Measurements from ENCODE around the gene MSLN. TPM values are rescaled to one million over a fixed set of nuclear protein-coding genes. Genes with fewer than 3 reads are reported as not detected.
"Not testable (repeated sequence)": the region's sequence is repeated elsewhere in the genome, so short reads cannot be mapped to it uniquely, and the experiment has no call there.

The MSLN gene
- polyA plus RNA-seq (2013) = 0.16 and 0.17 TPM in 2 replicates

GRCh38 chr16:760545-761343 is at the start of gene MSLN:
TSS of gene MSLN (plus strand) at chr16:760734. CDS start at chr16:762681, 1,947 bp downstream.
- Histone ChIP-seq H3K27ac (ENCODE audit: low read depth, low read length) (no peak within 1 kb of the TSS), H2BK12ac (ENCODE audit: low read length) (no peak within 1 kb of the TSS)
- no CpG with 5 or more reads among the region's 37 CpGs for WGBS (ENCODE audit: extremely low coverage, insufficient coverage, insufficient read length)

GRCh38 chr16:711084-711483 is 49.5 kb upstream of the MSLN start:
- H3K79me1 ChIP-seq (ENCODE audit: low read length) = peaks cover 2% of the 10 kb centered on the region
- no peak for DNase-seq
- H3K4me3 ChIP-seq (ENCODE audit: low read depth, low read length) = no peak overlapping the region
- no peak overlapping the region for H3K4ac ChIP-seq (ENCODE audit: low read depth, low read length)
- peaks cover 18 to 19% of the 10 kb centered on the region in 2 experiments for H3K4me1 ChIP-seq (ENCODE audit: control insufficient read depth in 1 of 2, insufficient read depth in 2 of 2, low read length in 2 of 2)
- H3K9ac ChIP-seq (ENCODE audit: low read length) = no peak overlapping the region
- H3K14ac ChIP-seq (ENCODE audit: low read length) = no peak overlapping the region
- no peak overlapping the region for H4K12ac ChIP-seq (ENCODE audit: low read depth, low read length)
- no CpG with 5 or more reads among the region's 12 CpGs for WGBS (ENCODE audit: extremely low coverage, insufficient coverage, insufficient read length)
- H4K8ac ChIP-seq (ENCODE audit: low read depth, low read length) = no peak overlapping the region
- no peak overlapping the region for H3K4me2 ChIP-seq (ENCODE audit: low read length)
- H3K27me3 ChIP-seq (ENCODE audit: insufficient read depth, low read length) = peaks cover 24% of the 10 kb centered on the region
- H4K91ac ChIP-seq (ENCODE audit: low read depth, low read length) = no peak overlapping the region
- no peak overlapping the region for H2BK120ac ChIP-seq (ENCODE audit: insufficient read depth, low read length, poor library complexity)
- H3K36me3 ChIP-seq (ENCODE audit: control insufficient read depth in 1 of 2, insufficient read depth in 2 of 2, low read length in 2 of 2) = no peaks in the 10 kb centered on the region
- H3K18ac ChIP-seq (ENCODE audit: low read length) = no peak overlapping the region
- H2AK5ac ChIP-seq (ENCODE audit: low read length) = no peak overlapping the region
- no peak overlapping the region for H2AFZ ChIP-seq (ENCODE audit: insufficient read depth, low read length, poor library complexity)
- no peak overlapping the region for H2BK5ac ChIP-seq (ENCODE audit: low read depth, low read length, poor library complexity)
- H2BK12ac ChIP-seq (ENCODE audit: low read length) = no peak overlapping the region
- no peak overlapping the region for H3K23ac ChIP-seq (ENCODE audit: low read length)
- peaks cover 12% of the 10 kb centered on the region for H3K9me3 ChIP-seq (ENCODE audit: insufficient read depth, low read depth, low read length)
- H3K27ac ChIP-seq (ENCODE audit: low read depth, low read length) = no peak overlapping the region
- H3K79me2 ChIP-seq (ENCODE audit: control insufficient read depth, insufficient read depth, low read length, poor library complexity) = no peaks in the 10 kb centered on the region

More at GRCh38 chr16:760545-761343, at the start of gene MSLN:
- Histone ChIP-seq H4K8ac (ENCODE audit: low read depth, low read length) (no peak within 1 kb of the TSS), H3K79me1 (ENCODE audit: low read length) (peaks cover 3% of the 10 kb centered on the region), H3K4ac (ENCODE audit: low read depth, low read length) (no peak within 1 kb of the TSS), H2AFZ (ENCODE audit: insufficient read depth, low read length, poor library complexity) (no peak within 1 kb of the TSS), H3K79me2 (ENCODE audit: control insufficient read depth, insufficient read depth, low read length, poor library complexity) (no peaks in the 10 kb centered on the region), H3K4me3 (ENCODE audit: low read depth, low read length) (peak within 1 kb of the TSS; percentile 16), H3K4me2 (ENCODE audit: low read length) (no peak within 1 kb of the TSS), H3K9ac (ENCODE audit: low read length) (no peak within 1 kb of the TSS), H4K12ac (ENCODE audit: low read depth, low read length) (no peak within 1 kb of the TSS), H2AK5ac (ENCODE audit: low read length) (no peak within 1 kb of the TSS), H3K14ac (ENCODE audit: low read length) (no peak within 1 kb of the TSS), H3K9me3 (ENCODE audit: insufficient read depth, low read depth, low read length) (peaks cover 5% of the 10 kb centered on the region), H3K27me3 (ENCODE audit: insufficient read depth, low read length) (no peaks in the 10 kb centered on the region), H3K36me3 (ENCODE audit: control insufficient read depth in 1 of 2, insufficient read depth in 2 of 2, low read length in 2 of 2) (no peaks in the 10 kb centered on the region), H3K18ac (ENCODE audit: low read length) (no peak within 1 kb of the TSS), H3K23ac (ENCODE audit: low read length) (no peak within 1 kb of the TSS), H2BK5ac (ENCODE audit: low read depth, low read length, poor library complexity) (no peak within 1 kb of the TSS), H2BK120ac (ENCODE audit: insufficient read depth, low read length, poor library complexity) (no peak within 1 kb of the TSS), H4K91ac (ENCODE audit: low read depth, low read length) (no peak within 1 kb of the TSS), H3K4me1 (ENCODE audit: control insufficient read depth in 1 of 2, insufficient read depth in 2 of 2, low read length in 2 of 2) (peaks cover 12% of the 10 kb centered on the region in 2 experiments)
- no peak for DNase-seq

- H3K4me3 ChIP-seq (ENCODE audit: low read depth, low read length) = no peak overlapping the region
- H4K8ac ChIP-seq (ENCODE audit: low read depth, low read length) = no peak overlapping the region
- H3K4ac ChIP-seq (ENCODE audit: low read depth, low read length) = no peak overlapping the region
- no peak overlapping the region for H4K91ac ChIP-seq (ENCODE audit: low read depth, low read length)
- H2AFZ ChIP-seq (ENCODE audit: insufficient read depth, low read length, poor library complexity) = no peak overlapping the region
- H3K9me3 ChIP-seq (ENCODE audit: insufficient read depth, low read depth, low read length) = peaks cover 14% of the 10 kb centered on the region
- no peak overlapping the region for H3K9ac ChIP-seq (ENCODE audit: low read length)
- peaks cover 20% of the 10 kb centered on the region for H3K27me3 ChIP-seq (ENCODE audit: insufficient read depth, low read length)
- no peak overlapping the region for H3K14ac ChIP-seq (ENCODE audit: low read length)
- H3K4me1 ChIP-seq (ENCODE audit: control insufficient read depth in 1 of 2, insufficient read depth in 2 of 2, low read length in 2 of 2) = peaks cover 18 to 19% of the 10 kb centered on the region in 2 experiments
- no peak overlapping the region for H4K12ac ChIP-seq (ENCODE audit: low read depth, low read length)
- no peaks in the 10 kb centered on the region for H3K79me2 ChIP-seq (ENCODE audit: control insufficient read depth, insufficient read depth, low read length, poor library complexity)
- H3K4me2 ChIP-seq (ENCODE audit: low read length) = no peak overlapping the region
- no peak overlapping the region for H3K23ac ChIP-seq (ENCODE audit: low read length)
- no peak overlapping the region for H2AK5ac ChIP-seq (ENCODE audit: low read length)
- H3K27ac ChIP-seq (ENCODE audit: low read depth, low read length) = no peak overlapping the region
- no peaks in the 10 kb centered on the region for H3K36me3 ChIP-seq (ENCODE audit: control insufficient read depth in 1 of 2, insufficient read depth in 2 of 2, low read length in 2 of 2)
- no CpG with 5 or more reads among the region's 25 CpGs for WGBS (ENCODE audit: extremely low coverage, insufficient coverage, insufficient read length)
- DNase-seq = peak; percentile 67 to 81
- no peak overlapping the region for H2BK12ac ChIP-seq (ENCODE audit: low read length)
- H2BK5ac ChIP-seq (ENCODE audit: low read depth, low read length, poor library complexity) = no peak overlapping the region
- H3K79me1 ChIP-seq (ENCODE audit: low read length) = peaks cover 2% of the 10 kb centered on the region
- no peak overlapping the region for H3K18ac ChIP-seq (ENCODE audit: low read length)
- no peak overlapping the region for H2BK120ac ChIP-seq (ENCODE audit: insufficient read depth, low read length, poor library complexity)
Observed at GRCh38 chr16:711548-712320, 48.8 kb upstream of the MSLN start.

- not testable (repeated sequence) for H3K4me2 ChIP-seq (ENCODE audit: low read length)
Observed at GRCh38 chr16:712740-713250, 47.7 kb upstream of the MSLN start.

More at GRCh38 chr16:712740-713250, 47.7 kb upstream of the MSLN start:
- not testable (repeated sequence) for H3K23ac ChIP-seq (ENCODE audit: low read length); H4K91ac ChIP-seq (ENCODE audit: low read depth, low read length); H4K8ac ChIP-seq (ENCODE audit: low read depth, low read length); H3K14ac ChIP-seq (ENCODE audit: low read length); H3K79me2 ChIP-seq (ENCODE audit: control insufficient read depth, insufficient read depth, low read length, poor library complexity); H3K18ac ChIP-seq (ENCODE audit: low read length); H3K9ac ChIP-seq (ENCODE audit: low read length); H2AK5ac ChIP-seq (ENCODE audit: low read length); H2BK12ac ChIP-seq (ENCODE audit: low read length); H3K79me1 ChIP-seq (ENCODE audit: low read length); H3K4me3 ChIP-seq (ENCODE audit: low read depth, low read length); H2BK5ac ChIP-seq (ENCODE audit: low read depth, low read length, poor library complexity); H3K4ac ChIP-seq (ENCODE audit: low read depth, low read length); H3K36me3 ChIP-seq (ENCODE audit: control insufficient read depth in 1 of 2, insufficient read depth in 2 of 2, low read length in 2 of 2); H3K27ac ChIP-seq (ENCODE audit: low read depth, low read length); H2BK120ac ChIP-seq (ENCODE audit: insufficient read depth, low read length, poor library complexity); H2AFZ ChIP-seq (ENCODE audit: insufficient read depth, low read length, poor library complexity); H4K12ac ChIP-seq (ENCODE audit: low read depth, low read length)
- Histone ChIP-seq H3K27me3 (ENCODE audit: insufficient read depth, low read length) (peaks cover 14% of the 10 kb centered on the region), H3K9me3 (ENCODE audit: insufficient read depth, low read depth, low read length) (peaks cover 12% of the 10 kb centered on the region), H3K4me1 (ENCODE audit: control insufficient read depth in 1 of 2, insufficient read depth in 2 of 2, low read length in 2 of 2) (peaks cover 18 to 19% of the 10 kb centered on the region in 2 experiments)
- peak; percentile 98 to 99 for DNase-seq
- no CpG with 5 or more reads among the region's 13 CpGs for WGBS (ENCODE audit: extremely low coverage, insufficient coverage, insufficient read length)

All from trophoblast cell (in vitro differentiated cells and primary cell).